GM21619 (cell line): ENCODE data around the gene CPAMD8.
"Not testable (repeated sequence)": the region's sequence is repeated elsewhere in the genome, so short reads cannot be mapped to it uniquely, and the experiment has no call there.

ENCODE experiments used
- ATAC-seq: cut with Tn5 transposase; IDR thresholded peaks from one replicate; pipeline ENCODE4 v1.9.1; 2021; ENCODE audit not compliant: unreplicated experiment

The CPAMD8 gene

GRCh38 chr19:17041976-17042375 is 15.4 kb upstream of the CPAMD8 start:
- ATAC-seq: no peak

DNA sequence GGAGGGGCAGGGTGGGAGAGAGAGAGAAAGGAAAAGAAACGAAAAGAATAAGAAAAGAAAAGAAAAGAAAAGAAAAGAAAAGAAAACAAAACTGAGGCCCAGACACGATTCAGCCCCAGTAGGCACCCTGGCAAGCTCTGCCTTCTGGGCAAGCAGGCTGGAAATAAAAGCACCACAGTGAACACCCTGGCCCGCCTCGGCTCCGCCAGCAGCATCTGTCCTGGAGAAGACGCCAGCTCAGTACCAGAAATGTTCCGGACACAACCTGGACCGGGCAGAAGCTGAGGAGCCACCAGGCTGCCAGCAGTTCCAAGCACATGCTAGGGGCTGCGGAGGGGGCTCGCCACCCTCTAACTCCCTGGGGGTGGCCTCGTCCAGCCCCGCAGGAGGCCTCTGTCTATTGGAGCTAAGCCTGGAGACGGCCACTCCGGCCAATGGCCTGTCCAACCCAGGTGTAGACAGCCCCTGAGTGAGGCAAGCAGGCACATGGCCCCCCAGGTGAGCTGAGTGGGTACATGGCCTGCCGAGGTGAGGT is 11.4 kb upstream of the CPAMD8 start:
- no peak for ATAC-seq

DNA sequence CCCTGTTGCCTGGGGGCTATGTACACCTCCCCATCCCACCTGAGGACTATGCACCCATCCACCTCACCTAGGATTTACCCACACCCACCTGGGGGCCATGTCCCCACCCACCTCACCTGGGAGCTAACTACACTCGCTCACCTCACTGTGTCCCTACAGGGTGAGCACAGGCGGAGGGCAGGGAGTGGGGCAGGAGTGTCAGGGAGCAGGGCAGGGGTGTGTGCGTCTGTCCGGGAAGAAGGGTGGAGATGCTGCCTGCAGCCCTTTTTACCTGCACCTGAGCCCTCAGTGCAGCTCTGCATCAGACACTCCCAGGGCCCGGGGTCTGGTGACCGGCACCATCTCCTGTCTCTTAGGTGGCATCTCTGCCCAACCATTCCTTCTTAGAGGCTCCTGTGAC is 10.6 kb upstream of the CPAMD8 start:
- no peak for ATAC-seq

DNA sequence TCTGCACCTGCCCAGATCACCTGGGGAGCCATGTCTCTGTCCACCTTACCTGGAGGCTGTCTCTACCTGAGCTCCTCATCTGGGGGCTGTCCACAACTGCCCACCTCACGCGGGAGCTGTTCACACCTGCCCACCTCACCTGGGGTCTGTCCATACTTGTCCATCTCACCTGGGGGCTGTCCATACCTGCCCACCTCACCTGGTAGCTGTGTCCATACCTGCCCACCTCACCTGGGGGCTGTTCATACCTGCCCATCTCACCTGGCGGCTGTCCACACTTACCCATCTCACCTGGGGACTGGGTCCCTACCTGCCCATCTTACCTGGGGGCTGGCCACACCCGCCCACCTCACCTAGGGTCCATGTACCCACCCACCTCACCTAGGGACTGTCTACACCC is 10.0 kb upstream of the CPAMD8 start:
- no peak for ATAC-seq

DNA sequence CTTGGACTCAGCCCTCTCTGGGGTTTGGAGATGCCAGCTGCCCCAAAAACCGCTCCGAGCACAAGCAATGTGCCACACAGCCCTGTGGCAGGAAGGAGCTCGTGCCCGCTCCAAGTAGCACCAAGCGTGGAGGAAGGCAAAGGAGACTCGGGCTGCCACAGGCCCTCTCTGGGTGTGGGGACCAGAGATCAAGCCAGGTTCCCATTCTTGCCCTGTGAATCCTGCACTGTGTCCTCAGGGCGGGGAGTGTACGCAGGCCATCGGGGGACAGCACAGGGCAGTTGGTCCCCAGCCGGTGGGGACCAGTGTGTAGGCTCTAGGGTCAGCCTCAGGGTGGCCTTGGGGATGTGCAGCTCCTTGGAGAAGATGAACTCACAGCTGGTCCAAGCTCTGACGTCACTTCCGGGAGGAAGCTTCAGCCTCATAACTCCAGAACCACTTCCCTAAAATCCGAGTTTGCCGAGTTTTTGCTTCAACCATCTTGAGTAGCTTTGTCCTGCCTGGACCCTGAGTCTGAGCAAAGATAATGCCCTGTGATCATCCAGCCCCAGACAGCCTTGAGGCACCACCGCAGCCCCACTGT is 9.3 kb upstream of the CPAMD8 start:
- no peak for ATAC-seq

DNA sequence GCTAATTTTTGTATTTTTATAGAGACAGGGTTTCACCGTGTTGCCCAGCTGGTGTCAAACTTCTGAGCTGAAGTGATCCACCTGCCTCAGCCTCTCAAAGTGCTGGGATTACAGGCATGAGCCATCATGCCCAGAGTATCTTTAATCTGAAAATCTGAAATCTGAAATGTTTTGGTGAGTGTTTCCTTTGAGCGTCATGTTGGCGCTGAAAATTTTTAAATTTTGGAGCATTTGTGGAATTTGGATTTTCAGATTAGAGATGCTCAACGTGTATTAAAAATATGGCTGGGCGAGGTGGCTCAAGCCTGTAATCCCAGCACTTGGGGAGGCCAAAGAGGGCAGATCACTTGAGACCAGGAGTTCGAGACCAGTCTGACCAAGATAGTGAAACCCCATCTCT is 5.1 kb upstream of the CPAMD8 start:
- ATAC-seq: no peak

- no peak for ATAC-seq
Observed at GRCh38 chr19:17027535-17027975, 945 bp upstream of the CPAMD8 start.

GRCh38 chr19:17025991-17026658 is 485 bp downstream of the CPAMD8 start:
- ATAC-seq: no peak

DNA sequence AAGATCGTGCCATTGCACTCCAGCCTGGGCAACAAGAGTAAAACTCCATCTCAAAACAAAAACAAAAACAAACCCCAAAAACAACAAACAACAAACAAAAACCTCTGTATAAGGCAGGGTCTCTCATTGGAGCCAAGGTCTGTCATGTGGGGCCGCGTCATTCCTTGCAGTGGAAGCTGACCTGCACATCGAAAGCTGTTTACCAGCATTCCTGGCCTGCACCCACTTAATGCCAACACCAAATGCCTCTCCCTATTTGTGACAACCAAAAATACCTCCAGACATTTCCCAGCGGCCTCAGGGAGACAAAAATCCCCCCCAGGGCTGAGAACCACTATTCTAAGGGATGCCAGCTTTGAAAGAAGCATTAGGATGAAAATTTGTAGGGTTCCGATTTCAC is 1.2 kb downstream of the CPAMD8 start:
- no peak for ATAC-seq

- not testable (repeated sequence) for ATAC-seq
Observed at GRCh38 chr19:17024941-17025340, 1.7 kb downstream of the CPAMD8 start.

GRCh38 chr19:17023805-17024204 is 2.8 kb downstream of the CPAMD8 start:
- ATAC-seq: no peak

DNA sequence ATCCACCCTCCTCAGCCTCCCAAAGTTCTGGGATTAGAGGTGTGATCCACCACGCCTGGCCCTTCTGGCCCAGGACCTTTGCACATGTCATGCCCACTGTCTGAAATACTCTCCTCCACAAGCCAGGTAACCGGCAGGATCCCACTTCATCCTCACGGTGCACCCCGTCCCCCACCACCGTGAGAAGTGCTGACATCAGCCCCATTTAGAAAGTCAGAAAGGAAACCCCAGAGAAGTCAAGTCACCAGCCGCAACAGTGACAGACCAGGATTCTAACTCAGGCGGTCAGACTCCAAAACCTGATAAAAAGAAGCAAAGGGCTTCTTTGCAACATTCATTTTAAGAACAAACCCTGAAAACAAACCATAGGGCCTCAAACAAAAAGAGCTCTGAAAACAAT is 3.9 kb downstream of the CPAMD8 start:
- ATAC-seq: no peak

DNA sequence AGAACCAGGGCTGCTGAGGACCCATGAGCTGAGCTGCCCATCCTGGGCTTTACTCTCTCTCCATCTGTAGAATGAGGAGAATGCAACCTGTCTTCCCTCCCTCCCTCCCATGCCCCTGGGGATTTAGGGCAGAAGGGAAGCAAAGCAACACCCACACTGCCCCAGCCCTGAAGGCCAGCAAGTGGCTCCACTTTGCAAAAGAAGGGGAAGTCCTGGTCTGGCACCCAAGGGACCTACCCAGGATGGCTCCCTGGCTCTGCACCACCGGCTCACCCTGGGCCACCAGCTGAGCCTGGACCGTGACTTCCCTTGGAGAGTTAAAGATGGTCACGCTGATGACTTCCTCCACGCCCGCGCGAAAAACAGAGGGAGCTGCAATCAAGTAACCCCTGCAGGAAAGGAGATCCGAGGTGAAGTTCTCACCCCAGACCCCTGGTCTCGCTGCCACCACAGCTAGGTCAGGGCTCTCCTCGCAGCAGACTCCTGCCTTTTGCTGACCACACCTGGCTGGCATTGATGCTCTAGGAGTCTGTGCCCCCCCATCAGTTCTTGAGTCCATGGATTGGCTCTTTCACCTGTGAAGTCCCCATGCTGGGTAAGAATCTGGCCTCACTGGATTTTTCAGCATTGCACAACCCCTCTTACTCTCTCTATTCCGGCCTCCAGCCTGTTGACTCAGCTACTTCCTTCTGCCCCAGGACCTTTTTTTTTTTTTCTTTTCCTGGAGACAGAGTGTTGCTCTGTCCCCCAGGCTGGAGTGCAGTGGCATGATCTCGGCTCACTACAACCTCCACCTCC is 4.6 kb downstream of the CPAMD8 start:
- no peak for ATAC-seq

GRCh38 chr19:17021328-17021727 is 5.3 kb downstream of the CPAMD8 start:
- no peak for ATAC-seq

- no peak for ATAC-seq
Observed at GRCh38 chr19:17020823-17021222, 5.8 kb downstream of the CPAMD8 start.

- ATAC-seq: no peak
Observed at GRCh38 chr19:17020385-17020784, 6.2 kb downstream of the CPAMD8 start.

DNA sequence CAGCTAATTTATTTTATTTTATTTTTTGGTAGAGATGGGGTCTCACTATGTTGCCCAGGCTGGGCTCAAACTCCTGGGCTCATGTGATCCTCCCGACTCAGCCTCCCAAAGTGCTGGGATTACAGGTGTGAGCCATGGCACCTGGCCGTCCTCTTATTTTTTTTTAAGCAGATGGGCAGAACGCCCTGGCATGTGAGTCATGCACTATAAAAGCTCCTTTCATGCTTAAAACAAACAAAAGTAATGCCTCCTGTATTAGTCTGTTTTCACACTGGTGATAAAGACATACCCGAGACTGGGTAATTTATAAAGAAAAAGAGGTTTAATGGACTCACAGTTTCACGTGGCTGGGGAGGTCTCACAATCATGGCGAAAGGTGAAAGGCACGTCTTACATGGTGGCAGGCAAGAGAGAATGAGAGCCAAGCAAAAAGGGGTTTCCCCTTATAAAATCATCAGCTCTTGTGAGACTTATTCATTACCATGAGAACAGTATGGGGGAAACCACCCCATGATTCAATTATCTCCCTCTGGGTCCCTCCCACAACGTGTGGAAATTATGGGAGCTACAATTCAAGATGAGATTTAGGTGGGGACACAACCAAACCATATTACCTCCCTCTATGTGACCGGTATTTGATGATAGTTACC is 12.3 kb downstream of the CPAMD8 start:
- not testable (repeated sequence) for ATAC-seq

DNA sequence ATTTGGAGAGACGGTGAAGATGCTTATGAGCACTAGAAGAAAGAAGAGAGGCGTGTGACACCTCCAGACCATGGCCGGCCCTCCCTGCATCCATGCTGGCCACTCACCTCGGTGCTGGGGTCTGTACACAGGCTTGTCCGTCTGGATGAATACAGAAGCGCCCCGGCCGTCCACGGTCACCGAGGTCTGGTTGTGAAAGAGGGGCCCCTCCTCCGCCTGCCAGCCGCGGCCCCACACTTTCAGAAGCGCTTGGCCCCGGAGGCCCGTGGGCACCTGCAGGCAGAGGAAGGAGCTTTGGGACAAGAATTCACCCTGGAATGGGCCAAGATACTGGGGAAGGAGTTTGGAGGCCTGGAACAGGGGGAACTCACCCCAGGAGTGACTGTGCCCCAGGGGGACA is 15.1 kb downstream of the CPAMD8 start:
- ATAC-seq: no peak

DNA sequence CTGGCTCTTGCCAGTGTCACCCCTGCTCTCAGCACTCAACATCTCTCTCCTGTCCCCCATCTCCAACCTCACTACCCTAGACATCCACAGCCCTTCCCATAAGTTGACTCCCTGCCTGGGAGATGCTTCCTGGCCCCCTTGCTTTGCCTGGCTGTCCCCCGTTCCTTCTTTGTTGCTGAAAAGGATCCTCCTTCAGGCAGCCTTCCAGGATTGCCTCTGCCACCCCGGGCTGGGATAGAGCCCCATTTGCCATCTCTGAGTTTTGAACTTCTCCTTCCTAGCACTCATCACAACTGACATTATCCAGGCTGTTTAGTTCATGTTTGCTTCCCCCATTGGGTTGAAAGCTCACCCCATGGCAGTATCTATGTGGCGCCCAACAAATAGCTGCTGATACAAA is 20.0 kb downstream of the CPAMD8 start:
- no peak for ATAC-seq

- ATAC-seq: no peak
Observed at GRCh38 chr19:17005000-17005399, 21.6 kb downstream of the CPAMD8 start.

DNA sequence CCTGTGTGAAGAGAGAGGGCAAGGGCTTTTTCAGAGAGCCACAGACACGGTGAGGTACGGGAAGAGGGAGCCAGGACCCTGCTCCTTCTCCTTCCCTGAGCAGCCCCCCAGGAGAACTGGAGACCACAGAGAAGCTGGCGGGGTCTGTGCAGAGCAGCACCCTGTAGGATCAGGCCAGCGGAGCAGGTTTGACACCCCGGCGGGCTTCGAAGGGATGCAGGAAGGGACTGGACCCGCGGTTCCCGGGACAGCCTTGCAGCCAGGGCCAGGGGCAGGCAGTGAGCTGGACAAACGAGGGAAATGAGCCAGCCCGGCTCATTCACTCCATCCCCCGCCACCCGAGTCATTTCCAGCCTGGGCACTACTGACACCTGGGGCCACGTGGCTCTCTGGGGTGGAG is 22.2 kb downstream of the CPAMD8 start:
- no peak for ATAC-seq
